ENCODE data around the gene MBNL2. TPM values are rescaled to one million over a fixed set of nuclear protein-coding genes. Genes with fewer than 3 reads are reported as not detected.

The MBNL2 gene
- total RNA-seq, 1 donor from 2014 or later: 12.4 TPM

DNA sequence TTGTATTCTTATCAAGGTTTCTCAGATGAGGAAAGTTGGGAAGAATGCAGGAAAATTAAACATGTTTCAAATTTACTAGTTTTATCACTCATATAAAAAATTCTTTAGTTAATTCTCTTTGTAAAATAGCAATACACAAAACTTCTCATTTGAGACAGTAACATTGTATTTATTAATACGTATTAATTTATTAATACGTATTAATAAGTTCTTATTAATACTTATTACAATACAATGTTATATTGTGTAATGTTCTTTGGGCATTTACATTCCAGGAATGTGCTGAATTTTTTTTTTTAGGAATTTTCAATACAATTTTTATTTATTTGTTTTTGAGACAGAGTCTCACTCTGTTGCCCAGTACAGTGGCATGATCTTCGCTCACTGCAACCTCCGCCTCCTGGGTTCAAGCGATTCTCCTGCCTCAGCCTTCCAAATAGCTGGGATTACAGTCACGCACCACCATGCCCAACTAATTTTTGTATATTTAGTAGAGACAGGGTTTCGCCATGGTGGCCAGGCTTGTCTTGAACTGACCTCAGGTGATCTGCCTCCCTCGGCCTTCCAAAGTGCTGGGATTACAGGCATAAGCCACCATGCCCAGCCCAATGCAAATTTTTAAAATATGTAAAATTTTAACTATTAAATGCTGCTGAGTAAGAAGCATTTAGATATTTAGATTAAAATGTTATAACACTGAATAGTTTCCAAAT, 31.6 kb downstream of the MBNL2 start:
- DNase-seq: no peak
- H3K27ac Mint-ChIP-seq (ENCODE audit: unreplicated experiment): no peak overlapping the region
- TF ChIP-seq, protein P1, sequence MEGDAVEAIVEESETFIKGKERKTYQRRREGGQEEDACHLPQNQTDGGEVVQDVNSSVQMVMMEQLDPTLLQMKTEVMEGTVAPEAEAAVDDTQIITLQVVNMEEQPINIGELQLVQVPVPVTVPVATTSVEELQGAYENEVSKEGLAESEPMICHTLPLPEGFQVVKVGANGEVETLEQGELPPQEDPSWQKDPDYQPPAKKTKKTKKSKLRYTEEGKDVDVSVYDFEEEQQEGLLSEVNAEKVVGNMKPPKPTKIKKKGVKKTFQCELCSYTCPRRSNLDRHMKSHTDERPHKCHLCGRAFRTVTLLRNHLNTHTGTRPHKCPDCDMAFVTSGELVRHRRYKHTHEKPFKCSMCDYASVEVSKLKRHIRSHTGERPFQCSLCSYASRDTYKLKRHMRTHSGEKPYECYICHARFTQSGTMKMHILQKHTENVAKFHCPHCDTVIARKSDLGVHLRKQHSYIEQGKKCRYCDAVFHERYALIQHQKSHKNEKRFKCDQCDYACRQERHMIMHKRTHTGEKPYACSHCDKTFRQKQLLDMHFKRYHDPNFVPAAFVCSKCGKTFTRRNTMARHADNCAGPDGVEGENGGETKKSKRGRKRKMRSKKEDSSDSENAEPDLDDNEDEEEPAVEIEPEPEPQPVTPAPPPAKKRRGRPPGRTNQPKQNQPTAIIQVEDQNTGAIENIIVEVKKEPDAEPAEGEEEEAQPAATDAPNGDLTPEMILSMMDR (IDR thresholded peaks at IDR 0.05; ENCODE audit: partially characterized antibody, unreplicated experiment): no peak
- H3K4me3 Mint-ChIP-seq (ENCODE audit: unreplicated experiment): no peak overlapping the region
- no peaks in the 10 kb centered on the region for H3K9me3 Mint-ChIP-seq (ENCODE audit: unreplicated experiment)
- H3K36me3 Mint-ChIP-seq (ENCODE audit: unreplicated experiment): no peaks in the 10 kb centered on the region
- peaks cover 1% of the 10 kb centered on the region for H3K27me3 Mint-ChIP-seq (ENCODE audit: unreplicated experiment)
- H3K4me1 Mint-ChIP-seq (ENCODE audit: low read depth, unreplicated experiment): peaks cover 17% of the 10 kb centered on the region

DNA sequence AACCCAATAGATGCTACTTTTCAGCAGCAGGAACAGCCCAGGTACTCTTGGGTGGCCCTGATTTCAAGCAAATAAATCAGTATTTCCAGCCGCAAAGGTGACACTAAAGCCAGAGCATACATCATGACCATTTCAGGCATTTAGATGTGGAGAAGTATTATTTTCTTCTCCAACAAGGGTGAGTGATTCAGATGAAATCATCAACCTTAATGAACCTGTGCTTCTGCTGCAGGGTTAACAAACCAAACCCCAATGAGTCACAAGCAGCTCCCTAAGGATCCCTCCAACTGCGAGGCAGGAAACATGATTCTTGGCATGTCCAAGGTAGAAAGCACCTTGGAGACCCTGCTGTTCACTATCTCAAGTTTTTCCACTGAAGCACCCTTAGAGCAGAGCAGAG, 32.7 kb downstream of the MBNL2 start:
- DNase-seq: no peak
- Mint-ChIP-seq H3K4me1 (ENCODE audit: low read depth, unreplicated experiment) (peaks cover 23% of the 10 kb centered on the region), H3K27me3 (ENCODE audit: unreplicated experiment) (peaks cover 4% of the 10 kb centered on the region), H3K4me3 (ENCODE audit: unreplicated experiment) (no peak overlapping the region), H3K9me3 (ENCODE audit: unreplicated experiment) (peaks cover under 1% of the 10 kb centered on the region), H3K27ac (ENCODE audit: unreplicated experiment) (no peak overlapping the region), H3K36me3 (ENCODE audit: unreplicated experiment) (no peaks in the 10 kb centered on the region)
- TF ChIP-seq, protein P1 (IDR thresholded peaks at IDR 0.05; ENCODE audit: partially characterized antibody, unreplicated experiment): no peak

DNA sequence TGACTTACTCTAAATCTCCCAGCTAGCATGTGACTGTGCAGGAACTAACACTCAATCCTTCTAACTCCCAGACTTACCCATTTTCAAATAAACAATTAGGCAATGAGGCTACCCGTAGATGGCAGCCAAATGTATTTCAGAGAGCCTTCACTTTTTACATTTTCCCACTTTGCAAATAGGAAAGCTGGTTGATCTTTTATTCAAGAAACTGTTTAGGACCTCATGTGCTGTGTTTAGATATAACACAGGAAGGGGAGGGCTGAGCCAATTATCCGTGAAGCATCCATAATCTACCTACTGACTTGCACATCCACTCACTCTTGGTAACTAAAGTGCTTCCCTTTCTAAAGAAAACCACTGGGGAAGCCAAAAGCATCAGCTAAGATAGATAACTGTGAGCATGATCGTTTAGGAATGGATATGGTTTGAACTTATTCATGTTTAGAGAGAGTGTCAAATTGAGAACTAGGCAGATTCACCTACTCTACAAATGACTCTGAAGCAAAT, 33.4 kb downstream of the MBNL2 start:
- Mint-ChIP-seq H3K36me3 (ENCODE audit: unreplicated experiment) (no peaks in the 10 kb centered on the region), H3K4me1 (ENCODE audit: low read depth, unreplicated experiment) (peaks cover 28% of the 10 kb centered on the region), H3K27me3 (ENCODE audit: unreplicated experiment) (peaks cover 4% of the 10 kb centered on the region), H3K4me3 (ENCODE audit: unreplicated experiment) (no peak overlapping the region), H3K27ac (ENCODE audit: unreplicated experiment) (no peak overlapping the region), H3K9me3 (ENCODE audit: unreplicated experiment) (peaks cover 7% of the 10 kb centered on the region)
- DNase-seq: no peak
- TF ChIP-seq, protein P1 (IDR thresholded peaks at IDR 0.05; ENCODE audit: partially characterized antibody, unreplicated experiment): no peak

DNA sequence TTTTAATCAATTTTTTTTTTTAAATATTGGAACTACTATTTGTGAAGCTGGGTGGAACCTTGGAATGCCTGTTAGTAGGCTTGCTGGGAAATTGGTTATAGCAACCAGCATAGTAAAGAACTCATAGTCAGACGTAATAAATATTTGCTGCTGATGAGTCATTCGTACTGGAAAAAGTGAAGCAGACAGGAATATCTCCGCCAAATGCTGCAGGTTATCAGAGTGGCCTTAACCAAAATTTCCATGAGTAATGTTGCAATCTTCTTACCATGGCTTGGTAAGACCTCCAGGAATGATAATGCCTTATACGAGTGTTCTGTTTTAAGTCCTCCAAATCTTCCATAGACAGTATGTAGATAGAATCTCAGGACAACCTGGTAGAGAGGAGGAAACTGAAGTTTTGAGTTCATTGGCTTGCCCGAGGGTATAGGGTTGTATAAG, 34.2 kb downstream of the MBNL2 start:
- H3K27ac Mint-ChIP-seq (ENCODE audit: unreplicated experiment): no peak overlapping the region
- H3K4me1 Mint-ChIP-seq (ENCODE audit: low read depth, unreplicated experiment): peaks cover 33% of the 10 kb centered on the region
- no peak for DNase-seq
- peaks cover 7% of the 10 kb centered on the region for H3K9me3 Mint-ChIP-seq (ENCODE audit: unreplicated experiment)
- H3K36me3 Mint-ChIP-seq (ENCODE audit: unreplicated experiment): no peaks in the 10 kb centered on the region
- peaks cover 4% of the 10 kb centered on the region for H3K27me3 Mint-ChIP-seq (ENCODE audit: unreplicated experiment)
- H3K4me3 Mint-ChIP-seq (ENCODE audit: unreplicated experiment): no peak overlapping the region
- TF ChIP-seq, protein P1 (IDR thresholded peaks at IDR 0.05; ENCODE audit: partially characterized antibody, unreplicated experiment): no peak

DNA sequence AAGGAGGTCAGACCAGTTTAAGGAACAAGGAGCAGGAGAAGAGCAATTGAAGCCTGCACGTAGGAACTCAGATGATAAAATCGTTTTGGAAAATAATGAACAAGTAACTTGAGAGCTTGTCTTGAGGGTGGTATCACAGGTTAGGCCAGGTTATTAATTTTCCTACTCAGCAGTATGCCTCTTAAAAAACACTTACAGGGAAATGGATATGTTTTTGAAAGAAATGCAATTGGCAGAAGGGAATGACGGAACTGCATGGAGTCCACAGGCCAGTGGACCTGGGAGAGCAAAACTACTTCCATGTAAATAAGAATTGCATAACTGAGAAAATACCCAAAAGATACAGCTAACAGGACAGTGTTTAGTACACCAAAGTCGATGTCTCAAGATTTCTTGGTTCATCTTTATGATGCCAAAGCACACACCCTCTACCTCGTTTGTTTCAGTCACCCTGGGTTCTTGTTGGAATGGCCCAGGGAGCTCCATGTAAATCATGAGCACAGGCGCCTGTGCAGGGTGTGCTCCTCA, 35.2 kb downstream of the MBNL2 start:
- Mint-ChIP-seq H3K36me3 (ENCODE audit: unreplicated experiment) (no peaks in the 10 kb centered on the region), H3K9me3 (ENCODE audit: unreplicated experiment) (peaks cover 7% of the 10 kb centered on the region), H3K4me3 (ENCODE audit: unreplicated experiment) (no peak overlapping the region), H3K27me3 (ENCODE audit: unreplicated experiment) (peaks cover 5% of the 10 kb centered on the region), H3K27ac (ENCODE audit: unreplicated experiment) (no peak overlapping the region), H3K4me1 (ENCODE audit: low read depth, unreplicated experiment) (peaks cover 38% of the 10 kb centered on the region)
- TF ChIP-seq, protein P1 (IDR thresholded peaks at IDR 0.05; ENCODE audit: partially characterized antibody, unreplicated experiment): no peak
- no peak for DNase-seq
